GM18519 (cell line): ENCODE data around the gene OR2AG1.
A peak's percentile ranks its signal among the peaks of the same experiment; 100 is the strongest.

Experiments used
- ATAC-seq: cut with Tn5 transposase; IDR thresholded peaks from one replicate; pipeline ENCODE4 v1.9.1; 2021; ENCODE audit warnings: mild to moderate bottlenecking, moderate library complexity; ENCODE audit not compliant: unreplicated experiment, low FRiP score

The OR2AG1 gene, protein sequence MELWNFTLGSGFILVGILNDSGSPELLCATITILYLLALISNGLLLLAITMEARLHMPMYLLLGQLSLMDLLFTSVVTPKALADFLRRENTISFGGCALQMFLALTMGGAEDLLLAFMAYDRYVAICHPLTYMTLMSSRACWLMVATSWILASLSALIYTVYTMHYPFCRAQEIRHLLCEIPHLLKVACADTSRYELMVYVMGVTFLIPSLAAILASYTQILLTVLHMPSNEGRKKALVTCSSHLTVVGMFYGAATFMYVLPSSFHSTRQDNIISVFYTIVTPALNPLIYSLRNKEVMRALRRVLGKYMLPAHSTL

DNA sequence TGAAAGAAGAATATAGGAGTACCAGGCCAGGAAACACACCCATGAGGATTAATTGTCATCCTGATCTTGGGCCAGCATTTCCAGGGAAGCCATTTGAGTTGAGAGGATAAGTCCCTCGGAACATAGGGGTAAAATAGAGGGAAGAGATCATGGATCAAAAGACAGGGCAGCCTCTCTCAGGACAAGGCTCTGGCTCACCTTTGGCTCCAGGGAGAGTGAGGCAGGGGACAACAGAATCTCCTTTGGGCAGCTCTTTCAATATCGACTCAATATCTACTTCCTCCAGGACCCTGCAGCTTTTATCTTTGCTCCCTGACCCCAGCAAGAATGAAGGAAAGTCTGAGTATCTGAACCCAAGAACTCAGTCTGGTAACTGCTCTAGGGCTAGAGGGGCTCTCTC, at the start of gene OR2AG1:
TSS of gene OR2AG1 (plus strand) at position 301 of the 400 bp plus-strand sequence. CDS start 2,018 bp downstream, outside the sequence.
- ATAC-seq, result no peak

DNA sequence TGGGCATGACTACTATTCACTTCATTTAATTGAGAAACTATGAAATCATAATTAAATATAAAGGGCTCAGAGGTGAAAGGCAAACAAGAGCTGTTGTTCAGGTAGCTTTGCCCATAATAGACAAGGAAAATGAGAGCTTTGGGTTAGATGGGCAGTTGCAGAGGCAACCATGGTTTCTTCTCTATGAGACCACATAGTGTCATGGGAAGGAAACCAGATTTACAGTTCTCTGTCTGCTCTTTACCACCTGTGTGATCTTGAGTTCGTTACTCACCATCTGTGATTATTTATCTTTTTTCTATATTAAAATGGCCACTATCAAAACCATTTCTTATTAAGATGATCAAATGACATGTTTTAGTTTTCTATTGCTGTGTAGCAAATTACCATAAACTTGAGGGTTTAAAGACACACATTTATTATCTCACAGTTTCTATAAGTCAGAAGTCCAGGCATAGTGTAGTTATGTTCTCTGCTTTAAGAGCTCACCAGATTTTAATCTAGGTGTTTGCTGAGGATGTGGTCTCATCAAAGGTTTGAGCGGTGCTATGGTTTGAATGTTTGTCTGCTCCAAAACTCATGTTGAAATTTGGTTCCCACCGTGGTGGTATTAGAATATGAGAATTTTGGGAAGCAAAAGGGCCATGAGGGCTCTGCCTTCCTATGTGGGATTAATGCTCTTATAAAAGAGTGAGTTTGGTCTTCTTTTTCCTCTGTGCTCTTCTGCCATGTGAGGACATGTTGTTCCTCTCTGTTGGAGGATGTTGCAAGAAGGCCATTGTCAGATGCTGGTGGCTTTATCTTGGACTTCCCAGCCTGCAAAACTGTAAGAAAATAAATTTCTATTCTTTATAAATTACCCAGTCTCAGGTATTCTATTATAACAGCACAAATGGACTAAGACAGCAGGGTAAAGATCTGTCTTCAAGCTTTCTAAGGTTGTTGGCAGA, 49.2 kb upstream of the OR2AG1 start:
- no peak for ATAC-seq

DNA sequence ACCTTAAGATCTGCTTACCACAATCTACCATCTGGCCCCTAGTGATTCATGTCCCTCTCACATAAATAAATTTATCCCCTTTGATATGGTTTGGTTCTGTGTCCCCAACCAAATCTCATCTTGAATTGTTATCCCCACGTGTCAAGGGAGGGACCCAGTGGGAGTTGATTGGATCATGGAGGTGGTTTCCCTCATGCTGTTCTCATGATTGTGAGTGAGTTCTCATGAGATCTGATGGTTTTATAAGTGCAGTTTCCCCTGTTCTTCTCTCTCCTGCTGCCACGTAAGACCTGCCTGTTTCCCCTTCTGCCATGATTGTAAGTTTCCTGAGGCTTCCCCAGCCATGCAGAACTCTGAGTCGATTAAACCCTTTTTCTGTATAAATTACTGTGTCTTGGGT, 48.2 kb upstream of the OR2AG1 start:
- no peak for ATAC-seq

DNA sequence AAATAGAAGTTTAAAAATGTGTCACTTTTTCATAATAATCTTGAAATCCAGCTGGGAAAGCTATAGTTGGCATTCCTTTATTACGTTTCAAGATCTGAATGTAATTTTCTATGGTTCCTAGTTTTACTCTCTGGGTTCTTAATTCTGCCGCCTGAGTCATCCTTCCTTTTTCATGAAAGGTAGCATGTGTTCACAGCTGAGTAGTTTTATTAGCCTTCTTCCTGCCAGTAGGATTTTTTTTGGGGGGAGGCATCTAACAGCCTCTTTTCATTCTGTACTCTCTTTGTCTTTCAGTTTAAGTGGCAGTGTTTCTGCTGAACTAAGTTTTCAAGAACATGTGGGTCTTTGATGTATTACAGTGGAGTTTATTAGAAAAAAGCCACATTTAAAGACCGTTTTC, 47.5 kb upstream of the OR2AG1 start:
- no peak for ATAC-seq

DNA sequence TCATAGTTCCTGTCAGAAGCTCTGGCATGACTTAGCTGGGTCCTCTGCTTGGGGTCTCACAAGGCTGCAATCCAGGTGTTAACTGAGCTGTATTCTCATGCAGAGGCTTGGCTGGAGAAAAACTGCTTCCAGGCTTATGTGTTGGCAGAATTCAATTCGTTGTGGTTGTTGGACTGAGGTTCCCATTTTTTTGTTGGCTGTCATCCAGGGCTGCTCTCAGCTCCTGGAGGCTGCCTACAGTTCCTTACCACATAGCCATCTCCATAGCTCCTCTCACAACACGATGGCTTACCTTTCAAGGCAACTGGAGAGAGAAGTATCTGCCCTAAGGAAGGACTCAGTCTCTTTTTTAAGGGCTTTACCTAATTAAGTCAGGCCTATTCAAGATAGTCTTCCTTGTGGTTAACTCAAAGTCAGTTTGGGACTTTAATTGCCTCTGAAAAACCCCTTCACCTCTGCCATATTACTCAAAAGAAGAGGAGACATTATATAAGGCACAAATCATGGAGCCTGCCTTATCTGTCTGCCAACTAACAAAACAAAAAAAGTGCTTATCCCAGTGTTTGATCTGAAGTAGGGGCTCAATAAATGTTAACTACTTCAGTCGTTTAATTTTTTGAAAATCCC, 46.2 kb upstream of the OR2AG1 start:
- ATAC-seq, result no peak

DNA sequence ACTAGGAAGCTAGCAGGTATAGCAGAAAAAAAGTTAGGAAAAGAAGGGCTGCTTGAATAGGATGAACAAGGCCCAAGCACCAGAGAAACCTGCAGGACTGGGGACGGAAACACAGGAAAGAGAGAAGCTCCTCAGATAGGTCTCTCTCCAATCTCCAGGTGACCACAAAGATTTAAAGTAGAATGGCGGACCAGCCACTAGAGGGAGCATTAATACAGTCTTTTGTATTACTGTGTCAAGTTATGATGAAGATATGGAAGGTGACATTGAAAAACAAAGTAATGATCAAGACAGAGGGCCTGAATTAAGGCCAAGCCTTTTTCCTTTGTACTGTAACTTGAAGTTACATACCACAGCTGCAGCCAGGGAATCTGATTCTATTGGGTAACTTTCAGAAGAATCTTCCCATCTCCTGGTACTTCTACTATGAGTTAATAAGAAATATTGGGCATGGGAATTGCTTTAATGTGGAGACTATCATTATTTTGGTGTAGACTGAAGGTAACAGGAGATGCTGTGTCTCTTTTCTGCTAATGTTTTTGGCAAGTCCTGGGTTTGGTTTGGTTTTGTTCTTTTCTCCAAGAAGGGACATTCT, 44.9 kb upstream of the OR2AG1 start:
- ATAC-seq, result peak; percentile 72

DNA sequence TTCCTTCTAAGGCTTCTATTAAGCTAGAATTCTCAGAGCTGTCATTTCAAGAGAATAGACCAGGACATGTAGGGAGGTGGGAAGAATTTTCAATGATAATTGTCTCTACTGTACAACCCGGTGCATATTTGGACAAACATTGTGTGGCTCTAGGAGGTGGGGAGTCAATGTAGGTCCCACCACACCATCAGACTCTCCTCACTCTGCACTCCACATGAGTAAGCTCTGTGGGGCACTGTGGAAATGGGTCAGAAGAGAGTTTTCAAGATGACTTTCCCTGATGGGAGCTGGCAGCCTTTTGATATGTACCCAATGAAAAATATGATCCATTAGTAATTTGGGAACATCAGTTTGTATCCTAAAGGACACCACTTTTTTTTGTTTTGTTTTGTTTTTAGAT, 44.2 kb upstream of the OR2AG1 start:
- no peak for ATAC-seq

DNA sequence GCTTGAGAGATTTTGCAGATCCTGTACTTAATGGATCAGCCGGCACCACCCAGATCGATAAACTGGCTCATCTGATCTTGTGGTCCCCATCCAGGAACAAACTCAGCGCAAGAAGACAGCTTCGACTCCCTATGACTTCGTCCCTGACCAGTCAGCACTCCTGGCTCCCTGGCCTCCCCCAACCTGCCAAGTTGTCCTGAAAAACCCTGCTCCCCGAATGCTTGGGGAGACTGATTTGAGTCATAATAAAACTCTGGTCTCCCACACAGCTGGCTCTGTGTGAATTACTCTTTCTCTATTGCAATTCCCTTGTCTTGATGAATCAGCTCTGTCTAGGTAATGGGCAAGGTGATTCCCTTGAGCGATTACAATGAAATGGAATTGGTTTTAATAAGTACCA, 40.6 kb upstream of the OR2AG1 start:
- ATAC-seq, result no peak

DNA sequence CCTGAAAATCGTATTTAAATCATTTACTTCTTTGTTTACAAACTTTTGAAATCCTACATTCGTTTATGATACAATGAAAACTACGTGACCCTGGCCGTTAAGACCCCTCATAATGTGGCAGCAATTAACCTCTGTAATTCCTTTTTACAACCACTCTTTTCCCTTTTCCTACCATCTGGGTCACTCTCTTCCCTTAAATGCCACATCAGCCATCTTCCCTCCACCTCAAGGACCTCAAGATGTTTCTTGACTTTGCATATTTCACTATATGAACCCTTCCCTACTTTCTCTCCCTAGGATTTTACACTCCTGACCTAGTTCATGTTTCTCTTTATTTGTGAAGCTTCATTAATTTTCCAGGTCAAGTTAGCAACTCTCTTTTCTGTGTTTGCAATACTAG, 37.8 kb upstream of the OR2AG1 start:
- no peak for ATAC-seq

DNA sequence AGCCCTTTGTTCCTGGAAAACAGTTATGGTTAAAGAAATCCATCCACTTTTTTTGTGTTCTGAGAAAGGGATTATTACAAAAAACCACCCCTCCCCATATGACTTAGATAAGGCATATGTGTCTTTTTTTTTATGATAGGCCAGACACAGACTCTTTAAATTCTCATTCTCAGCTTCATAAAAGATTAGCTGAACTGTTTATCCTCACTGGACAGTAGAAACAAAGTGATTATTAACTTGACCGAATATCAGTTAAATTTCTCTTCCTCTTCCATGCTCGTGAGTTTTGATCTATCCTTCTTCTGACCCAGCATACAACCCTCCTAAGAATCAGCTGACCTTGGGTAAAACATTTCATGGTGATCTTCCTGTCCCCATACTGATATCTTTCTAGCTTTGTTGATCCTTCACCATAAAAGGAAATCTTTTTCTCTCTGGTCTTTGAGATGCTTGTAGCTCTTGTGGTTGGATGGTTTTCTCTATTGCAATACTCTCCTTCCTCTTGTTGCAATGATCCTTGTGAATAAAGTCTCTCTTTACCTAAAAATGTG, 37.3 kb upstream of the OR2AG1 start:
- peak; percentile 52 for ATAC-seq

DNA sequence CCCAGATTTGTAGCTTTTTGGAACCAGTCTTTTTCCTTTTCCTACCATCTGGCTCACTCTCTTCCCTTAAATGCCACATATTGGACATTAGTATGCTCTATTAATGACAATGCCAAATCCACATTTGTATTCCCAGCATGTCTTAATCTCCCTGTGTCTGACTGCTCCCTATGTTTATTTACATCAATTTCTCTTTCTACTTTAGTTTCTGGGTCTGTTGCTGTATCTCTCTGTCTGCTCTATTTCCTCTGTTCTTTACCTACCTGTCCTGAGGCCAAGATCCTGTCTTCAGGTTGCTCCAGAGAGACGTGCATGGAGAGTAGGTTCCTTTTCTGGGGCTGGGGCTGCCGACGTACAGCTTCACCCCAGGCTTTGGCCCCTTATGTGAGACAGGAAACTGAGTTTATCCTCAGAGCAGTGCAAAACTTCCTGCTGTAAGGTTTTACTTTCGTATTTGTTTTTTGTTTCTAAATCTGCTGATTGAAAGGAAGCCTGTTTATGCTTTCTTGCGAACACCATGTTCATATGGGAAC, 36.7 kb upstream of the OR2AG1 start:
- ATAC-seq, result peak; percentile 71

DNA sequence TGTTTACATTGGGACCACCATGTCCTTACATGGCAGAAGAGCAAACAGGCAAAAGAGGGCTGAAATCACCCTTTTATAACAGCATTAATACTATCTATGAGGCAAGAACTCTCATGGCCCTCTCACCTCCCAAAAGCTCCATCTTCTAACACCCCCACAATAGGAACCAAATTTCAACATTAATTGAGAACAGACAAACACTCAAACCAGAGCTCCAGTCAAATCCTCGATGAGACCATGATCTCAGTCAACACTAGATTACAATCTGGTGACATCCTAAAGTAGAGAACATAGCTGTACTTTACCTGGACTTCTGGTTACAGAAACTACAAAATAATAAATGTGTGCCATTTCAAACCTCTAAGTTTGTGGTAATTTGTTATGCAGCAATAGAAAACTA, 36.2 kb upstream of the OR2AG1 start:
- ATAC-seq, result no peak

DNA sequence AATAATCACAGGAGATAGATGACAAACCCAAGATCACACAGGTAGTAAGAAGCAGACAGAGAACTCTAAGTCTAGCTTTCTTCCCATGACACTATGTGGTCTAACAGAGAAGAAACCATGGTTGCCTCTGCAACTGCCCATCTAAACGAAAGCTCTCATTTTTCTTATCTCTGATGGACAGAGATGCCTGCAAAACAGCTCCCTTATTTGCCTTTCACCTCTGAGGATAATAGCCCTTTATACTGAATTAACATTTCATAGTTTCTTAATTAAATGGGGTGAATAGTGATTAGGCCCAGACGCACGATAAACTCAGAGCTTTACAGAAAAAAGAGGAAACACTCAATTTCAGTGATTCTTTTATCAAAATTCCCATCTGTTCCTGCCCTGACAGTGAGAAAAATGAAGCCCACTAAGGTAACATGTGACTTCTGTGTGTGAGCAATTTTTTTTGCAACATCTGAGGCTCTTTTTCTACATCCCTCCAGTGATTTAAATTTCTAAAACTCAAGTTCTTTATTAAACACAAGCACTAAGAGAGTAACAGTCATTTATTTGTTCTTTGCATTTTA, 35.6 kb upstream of the OR2AG1 start:
- ATAC-seq, result no peak

DNA sequence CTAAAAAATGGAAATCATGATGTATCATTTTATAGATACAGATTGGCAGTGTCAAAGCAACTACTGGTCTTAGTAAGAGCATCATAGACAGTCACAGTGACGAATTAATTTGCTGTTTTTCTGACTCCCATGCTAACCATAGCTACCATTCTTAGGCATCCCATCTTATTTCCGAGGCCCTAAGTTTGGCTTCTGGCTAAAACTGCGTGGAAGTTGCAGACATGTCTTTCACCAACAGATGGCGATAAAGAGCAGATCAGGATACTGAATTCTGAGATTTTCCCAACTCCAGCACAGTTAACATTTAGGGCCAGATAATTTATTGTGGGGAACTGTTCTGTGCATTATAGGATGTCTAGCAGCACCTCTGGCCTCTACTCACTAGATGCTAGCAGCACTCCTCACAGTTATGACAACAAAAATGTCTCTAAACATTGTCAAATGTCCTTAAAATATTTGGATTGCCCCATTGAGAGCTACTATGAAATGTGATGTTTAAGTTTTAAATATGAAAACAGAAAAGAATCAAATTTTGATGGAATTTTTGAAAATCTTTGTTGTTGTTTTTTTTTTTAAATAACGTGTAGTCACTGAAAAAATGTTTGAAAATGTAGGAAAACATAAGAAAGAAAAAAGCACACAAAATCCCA, 27.4 kb upstream of the OR2AG1 start:
- no peak for ATAC-seq

DNA sequence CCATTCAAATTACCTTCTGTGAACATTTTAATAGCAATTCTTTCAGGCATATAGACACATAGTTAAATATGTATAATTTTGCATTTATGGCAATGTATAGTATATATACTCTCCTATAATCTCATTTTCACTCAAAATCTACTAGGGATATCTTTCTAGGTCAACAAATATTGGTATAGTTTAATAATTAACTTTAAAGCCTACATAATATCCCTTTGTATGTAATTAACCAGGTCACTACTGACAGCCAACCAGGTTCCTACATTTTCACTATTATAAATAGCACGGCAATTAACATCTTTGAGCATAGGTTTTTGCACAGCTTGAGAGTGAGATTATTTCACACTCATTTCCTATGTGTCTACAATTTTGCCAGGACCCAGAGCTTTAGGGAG, 26.9 kb upstream of the OR2AG1 start:
- no peak for ATAC-seq

DNA sequence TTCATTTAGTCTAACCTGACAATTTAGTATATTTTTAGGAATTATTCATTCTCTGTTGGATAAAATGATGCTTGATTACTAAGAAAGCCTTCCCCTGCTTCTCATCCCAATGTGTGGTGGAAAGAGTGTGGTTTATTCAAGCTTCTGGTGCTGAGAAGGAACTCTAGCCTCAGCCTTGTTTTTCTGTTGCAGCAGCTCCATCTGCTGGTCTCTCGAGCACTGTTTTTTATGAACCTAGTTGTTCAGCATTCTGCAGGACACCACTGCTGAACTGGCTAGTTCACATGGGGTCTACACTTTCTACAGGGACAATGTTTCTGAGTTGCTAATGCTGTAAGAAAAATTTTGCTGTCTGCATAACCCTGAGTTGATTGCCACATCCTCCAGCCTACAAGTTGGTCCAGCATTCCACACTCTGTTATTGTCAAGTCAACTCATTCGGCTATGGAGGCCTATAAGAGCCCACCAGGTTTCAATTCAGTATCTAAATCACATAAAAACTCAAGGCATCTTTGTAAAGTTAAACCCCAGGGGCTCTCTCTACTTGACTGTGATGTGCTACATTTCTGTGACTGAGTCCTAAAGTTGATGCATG, 25.4 kb upstream of the OR2AG1 start:
- no peak for ATAC-seq

DNA sequence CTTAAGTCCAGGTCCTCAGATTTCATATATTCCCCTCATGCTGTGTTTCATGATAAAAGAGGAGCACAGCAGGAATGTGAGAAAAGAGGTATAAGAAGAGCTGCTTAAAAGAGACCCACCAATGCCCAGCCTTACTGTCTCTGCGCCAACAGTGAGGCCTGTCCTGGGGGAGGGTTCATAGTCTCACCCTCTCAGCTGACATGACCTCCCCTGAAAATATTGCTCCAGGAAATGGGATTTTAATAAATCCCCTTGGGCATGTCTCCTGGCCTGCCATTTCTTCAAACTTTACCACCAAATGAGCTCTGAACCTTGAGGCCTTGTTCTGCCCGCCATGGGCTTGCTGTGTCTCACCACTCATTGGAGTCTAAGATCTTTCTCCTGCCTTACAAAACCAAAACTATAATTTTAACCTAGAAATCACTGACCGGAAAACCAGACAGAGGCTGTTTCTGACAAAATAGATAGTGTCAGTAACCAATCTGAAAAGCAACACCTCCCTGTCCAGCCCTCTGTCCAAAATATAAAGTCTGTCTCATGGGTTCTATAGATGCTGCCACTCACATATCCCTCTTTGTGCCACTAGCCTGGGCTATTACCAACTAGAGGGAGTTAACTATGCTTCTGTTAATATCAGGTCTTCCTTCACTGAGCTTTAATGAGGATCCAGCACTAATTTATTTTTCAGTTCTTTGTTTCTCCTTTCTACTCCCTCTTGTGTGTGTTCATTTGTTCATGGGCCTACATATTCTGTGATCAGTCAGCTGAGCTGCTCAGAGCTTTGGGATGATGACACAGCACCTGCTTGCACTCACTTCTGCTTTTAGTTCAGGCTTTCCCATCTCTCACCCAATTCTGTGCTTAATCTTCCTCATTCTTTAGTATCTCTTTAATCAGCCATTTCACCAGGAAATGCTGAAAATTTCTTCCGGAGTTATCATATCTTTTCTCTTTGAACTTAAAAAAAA, 10.6 kb upstream of the OR2AG1 start, which contains the start of gene OR2AG2:
TSS of gene OR2AG2 (minus strand) at position 51 of the 968 bp plus-strand sequence. CDS start 3,019 bp downstream, outside the sequence.
- ATAC-seq, result peak; percentile 92

DNA sequence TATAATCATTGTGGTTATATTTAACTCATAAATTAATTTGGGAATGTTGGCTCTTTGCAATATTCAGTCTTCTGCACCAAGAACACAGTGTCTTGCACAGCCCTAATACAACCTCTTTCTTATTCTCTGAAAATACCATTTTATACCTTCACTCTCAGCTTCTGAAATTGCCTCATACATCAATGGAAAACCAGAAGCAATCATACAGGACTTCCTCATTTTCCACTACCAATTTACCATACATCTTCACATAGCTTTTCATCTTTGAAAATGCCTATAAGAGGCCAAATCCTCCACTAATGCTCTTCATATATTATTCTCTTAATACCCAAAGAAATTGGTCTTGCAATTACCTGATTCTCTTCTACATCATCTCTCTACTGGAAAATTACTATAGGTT, 4.3 kb upstream of the OR2AG1 start:
- no peak for ATAC-seq
